ENCODE measurements around the gene TCAP.

DNA sequence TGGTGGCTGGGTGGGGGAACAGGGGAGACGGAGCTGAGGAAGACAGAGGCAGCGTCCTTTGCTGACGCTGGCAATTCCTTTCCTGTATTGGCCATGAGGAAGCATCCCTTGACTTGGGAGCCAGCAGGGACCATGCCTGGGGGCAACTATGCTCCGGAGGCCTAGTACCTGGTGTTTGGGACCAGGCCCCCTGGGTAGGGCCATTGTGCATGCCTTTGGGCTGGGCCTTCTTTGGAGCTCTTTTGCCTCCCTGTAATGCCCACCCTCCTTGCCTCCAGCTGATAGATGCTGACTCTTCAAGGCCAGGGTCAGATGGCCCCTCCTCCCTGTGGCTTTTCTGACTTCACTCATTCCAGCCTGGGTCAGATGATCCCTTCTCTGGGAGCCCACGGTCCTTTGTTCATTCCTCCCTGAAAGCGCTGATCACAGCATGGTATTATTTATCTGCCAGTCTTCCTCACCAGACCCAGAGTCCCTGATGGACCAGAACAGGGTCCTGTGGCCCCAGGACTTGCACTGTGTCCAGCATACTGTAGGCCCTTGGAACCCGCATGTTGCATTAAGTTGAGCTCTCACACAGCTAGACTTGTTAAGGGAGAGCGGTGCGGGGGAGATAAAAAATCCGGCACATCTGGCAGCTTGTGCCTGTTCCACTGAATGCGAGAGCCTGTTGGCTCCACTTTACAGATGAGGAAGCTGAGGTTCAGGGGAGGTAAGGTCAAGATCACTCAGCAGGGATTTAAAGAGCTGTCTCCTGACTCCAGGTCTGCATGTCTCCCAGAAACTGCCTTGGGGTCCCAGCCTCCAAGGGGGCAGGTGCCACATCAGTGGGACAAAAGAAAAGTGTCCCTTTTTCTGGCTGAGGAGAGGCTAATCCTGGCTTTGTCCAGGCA, 25.3 kb upstream of the TCAP start:
- TF ChIP-seq, protein P1, sequence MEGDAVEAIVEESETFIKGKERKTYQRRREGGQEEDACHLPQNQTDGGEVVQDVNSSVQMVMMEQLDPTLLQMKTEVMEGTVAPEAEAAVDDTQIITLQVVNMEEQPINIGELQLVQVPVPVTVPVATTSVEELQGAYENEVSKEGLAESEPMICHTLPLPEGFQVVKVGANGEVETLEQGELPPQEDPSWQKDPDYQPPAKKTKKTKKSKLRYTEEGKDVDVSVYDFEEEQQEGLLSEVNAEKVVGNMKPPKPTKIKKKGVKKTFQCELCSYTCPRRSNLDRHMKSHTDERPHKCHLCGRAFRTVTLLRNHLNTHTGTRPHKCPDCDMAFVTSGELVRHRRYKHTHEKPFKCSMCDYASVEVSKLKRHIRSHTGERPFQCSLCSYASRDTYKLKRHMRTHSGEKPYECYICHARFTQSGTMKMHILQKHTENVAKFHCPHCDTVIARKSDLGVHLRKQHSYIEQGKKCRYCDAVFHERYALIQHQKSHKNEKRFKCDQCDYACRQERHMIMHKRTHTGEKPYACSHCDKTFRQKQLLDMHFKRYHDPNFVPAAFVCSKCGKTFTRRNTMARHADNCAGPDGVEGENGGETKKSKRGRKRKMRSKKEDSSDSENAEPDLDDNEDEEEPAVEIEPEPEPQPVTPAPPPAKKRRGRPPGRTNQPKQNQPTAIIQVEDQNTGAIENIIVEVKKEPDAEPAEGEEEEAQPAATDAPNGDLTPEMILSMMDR (IDR thresholded peaks at IDR 0.05 in 2 of 3, conservative IDR thresholded peaks at IDR 0.05 in 1 of 3; ENCODE audit: control insufficient read depth in 2 of 3, extremely low read depth in 1 of 3, insufficient read depth in 1 of 3, low read depth in 3 of 3, low read length in 3 of 3): no peak
- TF ChIP-seq RAD21 (IDR thresholded peaks at IDR 0.05; ENCODE audit: insufficient read depth, low read depth, low read length) (no peak), TAF1 (IDR thresholded peaks at IDR 0.05; ENCODE audit: borderline replicate concordance, low read depth, low read length) (no peak), REST (IDR thresholded peaks at IDR 0.05; ENCODE audit: low read depth, low read length) (no peak), TCF12 (IDR thresholded peaks at IDR 0.05; ENCODE audit: low read depth, low read length) (no peak), NBN (IDR thresholded peaks at IDR 0.05) (no peak), EZH2 (IDR thresholded peaks at IDR 0.05; ENCODE audit: borderline replicate concordance, control insufficient read depth, low read depth, low read length) (no peak), LARP7 (IDR thresholded peaks at IDR 0.05) (no peak), POLR2A (IDR thresholded peaks at IDR 0.05; ENCODE audit: low read depth, low read length) (no peak), ESRRA (IDR thresholded peaks at IDR 0.05; ENCODE audit: low read length) (no peak), POLR2AphosphoS5 (IDR thresholded peaks at IDR 0.05; ENCODE audit: low read length) (no peak), BHLHE40 (IDR thresholded peaks at IDR 0.05; ENCODE audit: borderline replicate concordance in 1 of 2, low read depth in 2 of 2, low read length in 1 of 2) (no peak), MTA2 (IDR thresholded peaks at IDR 0.05; ENCODE audit: low read depth) (no peak)
- TF ChIP-seq, protein P2, sequence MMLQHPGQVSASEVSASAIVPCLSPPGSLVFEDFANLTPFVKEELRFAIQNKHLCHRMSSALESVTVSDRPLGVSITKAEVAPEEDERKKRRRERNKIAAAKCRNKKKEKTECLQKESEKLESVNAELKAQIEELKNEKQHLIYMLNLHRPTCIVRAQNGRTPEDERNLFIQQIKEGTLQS (IDR thresholded peaks at IDR 0.05; ENCODE audit: borderline replicate concordance, extremely low read depth, low read depth, low read length): no peak
